ENCODE data around the gene KRT15. TPM values are rescaled to one million over a fixed set of nuclear protein-coding genes. Genes with fewer than 3 reads are reported as not detected.

The KRT15 gene
- total and polyA plus RNA-seq, 7 donors: 0.08 to 0.56 (median 0.18) TPM; not detected in 3

GRCh38 chr17:41510251-41511065, 8.2 kb downstream of the KRT15 start:
- WGBS, 3 donors: 79 to 81% (median 80%) methylated on average over 7 of the region's 7 CpGs

GRCh38 chr17:41507315-41507880, 11.3 kb downstream of the KRT15 start:
- WGBS, 3 donors: 43 to 48% (median 43%) methylated on average over 10 of the region's 10 CpGs
- intact Hi-C loops (cut with DNase I): no loop called here
- no peak for ATAC-seq
- Histone ChIP-seq H3K4me1 (no peaks in the 10 kb centered on the region), H3K27ac (no peak overlapping the region), H3K4me3 (no peak overlapping the region), H3K9me3 (no peaks in the 10 kb centered on the region), H3K36me3 (ENCODE audit: insufficient read depth in 1 of 2, low read depth in 1 of 2) (no peaks in the 10 kb centered on the region), H3K27me3 (ENCODE audit: insufficient read depth in 3 of 3, low read length in 2 of 3) (no peaks in the 10 kb centered on the region)
- no peak for TF ChIP-seq CTCF (IDR thresholded peaks at IDR 0.05)
- DNase-seq: no peak

More at GRCh38 chr17:41510251-41511065, 8.2 kb downstream of the KRT15 start:
- no peak overlapping the region for H3K4me3 ChIP-seq
- ATAC-seq (no peak), DNase-seq (no peak)
- no peak overlapping the region for H3K27ac ChIP-seq
- no peaks in the 10 kb centered on the region for H3K36me3 ChIP-seq (ENCODE audit: insufficient read depth in 1 of 2, low read depth in 1 of 2)
- H3K4me1 ChIP-seq: no peaks in the 10 kb centered on the region
- intact Hi-C loops (cut with DNase I): no loop called here
- H3K9me3 ChIP-seq: no peaks in the 10 kb centered on the region
- no peak for TF ChIP-seq CTCF (IDR thresholded peaks at IDR 0.05)
- peaks cover 0 to 1% (median 0%) of the 10 kb centered on the region in 3 donors for H3K27me3 ChIP-seq (ENCODE audit: insufficient read depth in 3 of 3, low read length in 2 of 3)

GRCh38 chr17:41505809-41506767, 12.6 kb downstream of the KRT15 start:
- DNase-seq (no peak), ATAC-seq (no peak)
- 79 to 84% (median 81%) methylated on average over 14 of the region's 14 CpGs for WGBS, 3 donors
- H3K4me1 ChIP-seq: no peaks in the 10 kb centered on the region
- H3K4me3 ChIP-seq: no peak overlapping the region
- no peaks in the 10 kb centered on the region for H3K9me3 ChIP-seq
- no peak overlapping the region for H3K27ac ChIP-seq
- TF ChIP-seq CTCF (IDR thresholded peaks at IDR 0.05): no peak
- peaks cover 0 to 1% (median 0%) of the 10 kb centered on the region in 3 donors for H3K27me3 ChIP-seq (ENCODE audit: insufficient read depth in 3 of 3, low read length in 2 of 3)
- no peaks in the 10 kb centered on the region for H3K36me3 ChIP-seq (ENCODE audit: insufficient read depth in 1 of 2, low read depth in 1 of 2)
- intact Hi-C loops (cut with DNase I): no loop called here

- peaks cover 0 to 3% (median 0%) of the 10 kb centered on the region in 3 donors for H3K27me3 ChIP-seq (ENCODE audit: insufficient read depth in 3 of 3, low read length in 2 of 3)
Measured at GRCh38 chr17:41505007-41505808, 13.5 kb downstream of the KRT15 start, which contains the start of gene KRT13. TSS of gene KRT13 (minus strand) at chr17:41505612. CDS start at chr17:41505550, 62 bp downstream.

More at GRCh38 chr17:41505007-41505808, 13.5 kb downstream of the KRT15 start, which contains the start of gene KRT13:
- 87 to 94% (median 87%) methylated on average over 17 of the region's 17 CpGs for WGBS, 3 donors
- H3K4me3 ChIP-seq: no peak within 1 kb of the TSS
- no peak for TF ChIP-seq CTCF (IDR thresholded peaks at IDR 0.05)
- no peaks in the 10 kb centered on the region for H3K9me3 ChIP-seq
- intact Hi-C loops (cut with DNase I): no loop called here
- no peaks in the 10 kb centered on the region for H3K4me1 ChIP-seq
- H3K36me3 ChIP-seq (ENCODE audit: insufficient read depth in 1 of 2, low read depth in 1 of 2): no peaks in the 10 kb centered on the region
- no peak for ATAC-seq
- no peak for DNase-seq
- H3K27ac ChIP-seq: no peak within 1 kb of the TSS

All from psoas muscle (tissue), 8 donors.